ENCODE results near the gene HCRTR1. TPM values are rescaled to one million over a fixed set of nuclear protein-coding genes. Genes with fewer than 3 reads are reported as not detected.

HCRTR1 gene
- total RNA-seq, 4 donors from 2014 or later, result 1.6 TPM; not detected in 3

- ATAC-seq (ENCODE audit: low FRiP score) (no peak), DNase-seq (ENCODE audit: low spot score) (no peak)
- TF ChIP-seq CTCF (IDR thresholded peaks at IDR 0.05), result no peak
Observed at GRCh38 chr1:31657972-31658510, 40.6 kb downstream of the HCRTR1 start.

- TF ChIP-seq CTCF (IDR thresholded peaks at IDR 0.05), result no peak
- ATAC-seq (ENCODE audit: low FRiP score) (no peak), DNase-seq (ENCODE audit: low spot score) (no peak)
Observed at GRCh38 chr1:31658721-31659120, 41.2 kb downstream of the HCRTR1 start.

GRCh38 chr1:31659889-31660288 lies 42.4 kb downstream of the HCRTR1 start:
- DNase-seq (ENCODE audit: low spot score), result no peak
- no peak for TF ChIP-seq CTCF (IDR thresholded peaks at IDR 0.05)
- ATAC-seq (ENCODE audit: low FRiP score), result no peak

- TF ChIP-seq CTCF (IDR thresholded peaks at IDR 0.05), result no peak
- no peak for DNase-seq (ENCODE audit: low spot score)
- no peak for ATAC-seq (ENCODE audit: low FRiP score)
Observed at GRCh38 chr1:31660871-31661455, 43.5 kb downstream of the HCRTR1 start.

GRCh38 chr1:31661856-31662255 lies 44.4 kb downstream of the HCRTR1 start:
- DNase-seq (ENCODE audit: low spot score) (no peak), ATAC-seq (ENCODE audit: low FRiP score) (no peak)
- no peak for TF ChIP-seq CTCF (IDR thresholded peaks at IDR 0.05)

GRCh38 chr1:31662463-31662862 lies 45.0 kb downstream of the HCRTR1 start:
- no peak for TF ChIP-seq CTCF (IDR thresholded peaks at IDR 0.05)
- ATAC-seq (ENCODE audit: low FRiP score), result no peak
- DNase-seq (ENCODE audit: low spot score), result no peak

Data from omental fat pad (tissue), 4 donors.